Measurements from ENCODE around the gene ARF1.

Gene ARF1

GRCh38 chr1:228082214-228082917 is at the start of gene ARF1 (continued):
- no peak for TF ChIP-seq ATF2 (tag by site-specific recombination; IDR thresholded peaks at IDR 0.05; ENCODE audit: low read depth)
- TF ChIP-seq ZNF394 (tag by site-specific recombination; IDR thresholded peaks at IDR 0.05; ENCODE audit: borderline replicate concordance): 0 out of 2 replicates have a peak, but pooled peaks have one; percentile 30
- TF ChIP-seq GLIS2 (tag by site-specific recombination; IDR thresholded peaks at IDR 0.05): peak; percentile 50
- no peak for TF ChIP-seq ZNF24 (tag by site-specific recombination; IDR thresholded peaks at IDR 0.05)
- 0 out of 2 replicates have a peak, but pooled peaks have one; percentile 33 for TF ChIP-seq ZSCAN16 (tag by site-specific recombination; IDR thresholded peaks at IDR 0.05)
- TF ChIP-seq ZNF501 (tag by site-specific recombination; IDR thresholded peaks at IDR 0.05): peak; percentile 95
- peak; percentile 39; the same call in 1 of the 2 replicates for TF ChIP-seq ZIC2 (tag by site-specific recombination; IDR thresholded peaks at IDR 0.05)
- peak; percentile 47 for TF ChIP-seq ZNF660 (tag by site-specific recombination; IDR thresholded peaks at IDR 0.05)
- peak; percentile 84 for TF ChIP-seq ZFP37 (tag by site-specific recombination; IDR thresholded peaks at IDR 0.05)
- no peak for TF ChIP-seq ZNF112 (tag by site-specific recombination; IDR thresholded peaks at IDR 0.05)
- peak; percentile 79 for TF ChIP-seq ZBTB7A (tag by site-specific recombination; IDR thresholded peaks at IDR 0.05; ENCODE audit: low read depth)
- no peak for TF ChIP-seq ZFP41 (tag by site-specific recombination; IDR thresholded peaks at IDR 0.05; ENCODE audit: borderline replicate concordance)
- TF ChIP-seq REST (tag by site-specific recombination; IDR thresholded peaks at IDR 0.05): 0 out of 2 replicates have a peak, but pooled peaks have one; percentile 25
- TF ChIP-seq YY2 (tag by site-specific recombination; IDR thresholded peaks at IDR 0.05): peak; percentile 84
- peak; percentile 87 for TF ChIP-seq ZNF580 (tag by site-specific recombination; IDR thresholded peaks at IDR 0.05)
- peak; percentile 100 for TF ChIP-seq SCRT2 (tag by site-specific recombination; IDR thresholded peaks at IDR 0.05)
- TF ChIP-seq KLF8 (tag by site-specific recombination; IDR thresholded peaks at IDR 0.05): no peak; the same call in none of the 2 replicates
- TF ChIP-seq ZBTB26 (tag by site-specific recombination; optimal IDR thresholded peaks at IDR 0.05): peak; percentile 96
- no peak; the same call in none of the 2 replicates for TF ChIP-seq ZNF221 (tag by site-specific recombination; IDR thresholded peaks at IDR 0.05; ENCODE audit: borderline replicate concordance)
- TF ChIP-seq ZNF548 (tag by site-specific recombination; IDR thresholded peaks at IDR 0.05): peak; percentile 31; the same call in 1 of the 2 replicates
- TF ChIP-seq ZNF433 (tag by site-specific recombination; IDR thresholded peaks at IDR 0.05; ENCODE audit: low read depth): no peak
- TF ChIP-seq ZNF324 (tag by site-specific recombination; IDR thresholded peaks at IDR 0.05): peak; percentile 94
- TF ChIP-seq ZNF423 (tag by site-specific recombination; IDR thresholded peaks at IDR 0.05): peak; percentile 47; the same call in 1 of the 2 replicates
- TF ChIP-seq KLF16 (tag by site-specific recombination; IDR thresholded peaks at IDR 0.05): no peak
- peak; percentile 4; the same call in 1 of the 2 replicates for TF ChIP-seq ZFHX2 (tag by site-specific recombination; conservative IDR thresholded peaks at IDR 0.05)
- no peak for TF ChIP-seq PRDM1 (tag by site-specific recombination; IDR thresholded peaks at IDR 0.05)
- TF ChIP-seq ZNF518A (tag by site-specific recombination; conservative IDR thresholded peaks at IDR 0.05; ENCODE audit: low read depth): 0 out of 2 replicates have a peak, but pooled peaks have one; percentile 10
- no peak for TF ChIP-seq ZNF184 (tag by site-specific recombination; IDR thresholded peaks at IDR 0.05)
- TF ChIP-seq ZNF664 (tag by site-specific recombination; IDR thresholded peaks at IDR 0.05): no peak

Measured in HEK293 (cell line).